ENCODE measurements around the gene BSDC1. TPM values are rescaled to one million over a fixed set of nuclear protein-coding genes. Genes with fewer than 3 reads are reported as not detected.

The BSDC1 gene
- total RNA-seq, 2 donors from 2014 or later = 78.3 to 248 TPM

- no peak for DNase-seq (ENCODE audit: low spot score)
Observed at GRCh38 chr1:32353886-32354570, 40.2 kb downstream of the BSDC1 start.

GRCh38 chr1:32353431-32353830 is 40.8 kb downstream of the BSDC1 start:
- Histone ChIP-seq H3K36me3 (no peaks in the 10 kb centered on the region), H3K4me1 (replicated peaks) (no peaks in the 10 kb centered on the region), H3K4me3 (no peak overlapping the region), H3K9me3 (no peaks in the 10 kb centered on the region), H3K27me3 (replicated peaks; ENCODE audit: insufficient read depth) (no peaks in the 10 kb centered on the region), H3K27ac (peak overlapping the region; percentile 15 to 45)
- no peak for TF ChIP-seq POLR2AphosphoS5 (IDR thresholded peaks at IDR 0.05)
- no peak for TF ChIP-seq CTCF (IDR thresholded peaks at IDR 0.05)
- TF ChIP-seq POLR2A (IDR thresholded peaks at IDR 0.05) = no peak
- DNase-seq (ENCODE audit: low spot score) = no peak
- WGBS = 36% methylated on average over 2 of the region's 2 CpGs
- intact Hi-C loops (cut with DNase I) = loop anchor here (5.0 kb wide), 1 partner anchor 111 kb away; no protein-coding TSS in a partner anchor

More at GRCh38 chr1:32353886-32354570, 40.2 kb downstream of the BSDC1 start:
- H3K27me3 ChIP-seq (replicated peaks; ENCODE audit: insufficient read depth) = no peaks in the 10 kb centered on the region
- no peak overlapping the region for H3K4me3 ChIP-seq
- H3K9me3 ChIP-seq = no peaks in the 10 kb centered on the region
- intact Hi-C loops (cut with DNase I) = loop anchor here (5.0 kb wide), 1 partner anchor 112 kb away; no protein-coding TSS in a partner anchor
- H3K36me3 ChIP-seq = no peaks in the 10 kb centered on the region
- 37% methylated on average over 2 of the region's 2 CpGs for WGBS
- no peak for TF ChIP-seq POLR2AphosphoS5 (IDR thresholded peaks at IDR 0.05)
- no peak for TF ChIP-seq CTCF (IDR thresholded peaks at IDR 0.05)
- TF ChIP-seq POLR2A (IDR thresholded peaks at IDR 0.05) = no peak
- H3K4me1 ChIP-seq (replicated peaks) = no peaks in the 10 kb centered on the region
- H3K27ac ChIP-seq = peak overlapping the region; percentile 27 to 45

GRCh38 chr1:32352831-32353383 is 41.3 kb downstream of the BSDC1 start:
- Histone ChIP-seq H3K36me3 (no peaks in the 10 kb centered on the region), H3K27me3 (replicated peaks; ENCODE audit: insufficient read depth) (no peaks in the 10 kb centered on the region), H3K9me3 (no peaks in the 10 kb centered on the region), H3K27ac (peak overlapping the region; percentile 15 to 45), H3K4me1 (replicated peaks) (no peaks in the 10 kb centered on the region), H3K4me3 (no peak overlapping the region)
- intact Hi-C loops (cut with DNase I) = loop anchor here (5.0 kb wide), 1 partner anchor 111 kb away; no protein-coding TSS in a partner anchor
- WGBS = 75% methylated on average over 2 of the region's 2 CpGs
- DNase-seq (ENCODE audit: low spot score) = no peak
- TF ChIP-seq CTCF (IDR thresholded peaks at IDR 0.05) (no peak), POLR2AphosphoS5 (IDR thresholded peaks at IDR 0.05) (no peak), POLR2A (IDR thresholded peaks at IDR 0.05) (no peak)

GRCh38 chr1:32352239-32352745 is 41.9 kb downstream of the BSDC1 start:
- H3K9me3 ChIP-seq = no peaks in the 10 kb centered on the region

More at GRCh38 chr1:32352239-32352745, 41.9 kb downstream of the BSDC1 start:
- 43% methylated on average over 6 of the region's 8 CpGs for WGBS
- no peak for DNase-seq (ENCODE audit: low spot score)
- Histone ChIP-seq H3K27ac (peak overlapping the region; percentile 93), H3K36me3 (no peaks in the 10 kb centered on the region), H3K4me1 (replicated peaks) (no peaks in the 10 kb centered on the region), H3K27me3 (replicated peaks; ENCODE audit: insufficient read depth) (no peaks in the 10 kb centered on the region), H3K4me3 (peak overlapping the region; percentile 74 to 75)
- intact Hi-C loops (cut with DNase I) = loop anchor here (5.0 kb wide), 1 partner anchor 110 kb away; no protein-coding TSS in a partner anchor
- no peak for TF ChIP-seq POLR2AphosphoS5 (IDR thresholded peaks at IDR 0.05)
- no peak for TF ChIP-seq CTCF (IDR thresholded peaks at IDR 0.05)
- TF ChIP-seq POLR2A (IDR thresholded peaks at IDR 0.05) = no peak

Data from prostate gland (tissue), 2 donors.